Activated CD4-positive, alpha-beta memory T cell treated with anti-CD3 and anti-CD28 coated beads for 36 hours (primary cell): Measurements from ENCODE around the gene EPS15. TPM values are rescaled to one million over a fixed set of nuclear protein-coding genes. Genes with fewer than 3 reads are reported as not detected.

Experiments used
- CTCF ChIA-PET: fragments of 350-600 bp; sonication (Branson Sonifier 250); formaldehyde crosslinking; loops from one replicate; lab custom pipeline; 2021; ENCODE audit warnings: antibody characterized with exemption, inconsistent platforms; lab: Charles Lee
- POLR2A ChIA-PET: fragments of 350-600 bp; sonication (Branson Sonifier 250); formaldehyde crosslinking; loops from one replicate; lab custom pipeline; 2021; ENCODE audit warnings: antibody characterized with exemption; lab: Charles Lee
- DNase-seq: peaks from one replicate; pipeline ENCODE4 v3.0.0-alpha.2; 2020
- H3K27ac Mint-ChIP-seq: one replicate; pipeline ENCODE4 v1.8.0; 2021; ENCODE audit warnings: mixed read lengths
- H3K27me3 Mint-ChIP-seq: one replicate; pipeline ENCODE4 v1.8.0; 2021; ENCODE audit warnings: mixed read lengths
- H3K36me3 Mint-ChIP-seq: one replicate; pipeline ENCODE4 v1.8.0; 2021; ENCODE audit warnings: mixed read lengths
- H3K4me1 Mint-ChIP-seq: one replicate; pipeline ENCODE4 v1.8.0; 2021; ENCODE audit warnings: low read depth, mixed read lengths
- H3K4me3 Mint-ChIP-seq: one replicate; pipeline ENCODE4 v1.8.0; 2021; ENCODE audit warnings: mild to moderate bottlenecking, mixed read lengths
- H3K9me3 Mint-ChIP-seq: one replicate; pipeline ENCODE4 v1.8.0; 2021; ENCODE audit warnings: mixed read lengths
- intact Hi-C: fragments of 100-400 bp; cut with micrococcal nuclease; formaldehyde crosslinking; loops from one replicate; pipeline ENCODE4 v1.15.1; 2023
- total RNA-seq, 2 experiments: library from RNA; stranded (reverse); gene quantifications; one replicate each; pipeline ENCODE4 v1.2.3, GENCODE V29; 2021

EPS15 gene
- total RNA-seq, 2 experiments from 2014 or later: 69.5 to 69.6 TPM

DNA sequence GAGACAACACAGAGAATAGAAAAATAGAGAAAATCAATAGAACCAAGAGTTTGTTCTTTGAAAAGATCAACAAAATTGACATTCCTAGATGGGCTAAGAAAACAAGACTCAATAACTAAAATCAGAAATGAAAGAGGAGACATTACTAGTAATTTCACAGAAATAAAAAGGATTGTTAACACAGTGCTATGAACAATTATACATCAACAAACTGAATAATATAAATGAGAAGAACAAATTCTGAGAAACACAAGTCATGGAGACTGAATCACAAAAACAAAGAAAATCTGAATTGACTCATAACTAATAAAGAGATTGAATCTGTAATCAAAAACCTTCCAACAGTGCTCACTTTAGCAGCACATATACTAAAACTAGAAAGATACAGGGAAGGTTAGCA is 137.1 kb downstream of the EPS15 start:
- ChIA-PET CTCF (no interaction called here), POLR2A (no interaction called here)
- Mint-ChIP-seq H3K27me3 (no peaks in the 10 kb centered on the region), H3K4me1 (peaks cover 7% of the 10 kb centered on the region), H3K36me3 (peaks cover 51% of the 10 kb centered on the region), H3K27ac (peak overlapping the region; percentile 62), H3K9me3 (peaks cover 16% of the 10 kb centered on the region), H3K4me3 (no peak overlapping the region)
- intact Hi-C loops: no loop called here
- no peak for DNase-seq

DNA sequence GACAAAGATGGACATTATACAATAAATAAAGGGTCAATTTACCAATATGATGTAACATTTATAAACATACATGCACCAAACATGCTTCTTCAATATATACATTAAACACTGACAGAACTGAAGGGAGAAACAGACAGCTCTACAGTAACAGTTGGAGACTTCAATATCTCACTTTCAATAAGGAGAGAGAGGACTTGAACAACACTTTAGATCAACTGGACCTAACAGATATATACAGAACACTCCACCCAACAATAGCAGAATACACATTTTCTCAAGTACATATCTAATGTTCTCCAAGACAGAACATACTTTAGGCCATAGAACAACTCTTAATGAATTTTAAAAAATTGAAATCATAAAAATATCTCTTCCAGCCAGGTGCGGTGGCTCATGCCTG is 138.1 kb downstream of the EPS15 start:
- Mint-ChIP-seq H3K27ac (no peak overlapping the region), H3K4me3 (no peak overlapping the region), H3K36me3 (peaks cover 45% of the 10 kb centered on the region), H3K4me1 (peaks cover 7% of the 10 kb centered on the region), H3K27me3 (no peaks in the 10 kb centered on the region), H3K9me3 (peaks cover 10% of the 10 kb centered on the region)
- ChIA-PET CTCF (no interaction called here), POLR2A (no interaction called here)
- intact Hi-C loops: no loop called here
- no peak for DNase-seq

DNA sequence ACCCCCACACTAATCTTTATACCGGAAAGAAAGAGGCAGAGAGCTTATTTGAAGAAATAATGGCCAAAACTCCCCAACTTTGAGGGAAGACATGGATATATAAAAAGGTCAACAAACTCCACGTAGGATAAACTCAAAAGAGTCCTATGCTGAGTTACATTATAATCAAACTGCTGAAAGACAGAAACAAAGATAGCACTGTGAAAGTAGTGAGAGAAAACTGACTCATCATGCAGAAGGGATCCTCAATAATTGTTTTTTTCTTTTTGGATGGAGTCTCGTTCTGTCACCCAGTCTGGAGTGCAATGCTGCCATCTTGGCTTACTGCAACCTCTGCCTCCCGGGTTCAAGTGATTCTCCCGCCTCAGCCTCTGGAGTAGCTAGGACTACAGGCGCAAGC is 140.2 kb downstream of the EPS15 start:
- ChIA-PET POLR2A (no interaction called here), CTCF (no interaction called here)
- Mint-ChIP-seq H3K4me1 (peaks cover 7% of the 10 kb centered on the region), H3K36me3 (peaks cover 30% of the 10 kb centered on the region), H3K9me3 (peaks cover 5% of the 10 kb centered on the region), H3K27ac (no peak overlapping the region), H3K27me3 (no peaks in the 10 kb centered on the region), H3K4me3 (no peak overlapping the region)
- intact Hi-C loops: no loop called here
- DNase-seq: no peak

DNA sequence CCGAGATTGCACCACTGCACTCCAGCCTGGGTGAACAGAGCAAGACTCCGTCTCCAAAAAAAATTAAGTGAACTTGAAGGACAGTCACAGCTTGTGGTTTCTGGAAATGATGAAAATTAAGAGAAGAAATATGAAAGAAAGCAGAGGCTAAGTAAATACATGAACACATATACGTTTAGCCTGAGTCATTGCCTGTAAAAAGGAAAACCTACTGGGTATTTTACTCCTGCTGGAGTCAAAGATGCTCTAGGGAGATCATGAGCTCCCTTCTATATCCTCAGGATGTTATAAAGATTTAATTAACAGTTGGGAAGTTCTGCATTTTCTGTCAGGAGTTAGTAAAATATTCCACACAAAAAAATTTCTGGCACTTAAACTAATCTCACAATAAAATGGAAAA is 145.2 kb downstream of the EPS15 start:
- Mint-ChIP-seq H3K4me3 (no peak overlapping the region), H3K4me1 (no peaks in the 10 kb centered on the region), H3K36me3 (peaks cover 26% of the 10 kb centered on the region), H3K27ac (no peak overlapping the region), H3K27me3 (no peaks in the 10 kb centered on the region), H3K9me3 (no peaks in the 10 kb centered on the region)
- intact Hi-C loops: no loop called here
- ChIA-PET POLR2A (no interaction called here), CTCF (no interaction called here)
- no peak for DNase-seq

DNA sequence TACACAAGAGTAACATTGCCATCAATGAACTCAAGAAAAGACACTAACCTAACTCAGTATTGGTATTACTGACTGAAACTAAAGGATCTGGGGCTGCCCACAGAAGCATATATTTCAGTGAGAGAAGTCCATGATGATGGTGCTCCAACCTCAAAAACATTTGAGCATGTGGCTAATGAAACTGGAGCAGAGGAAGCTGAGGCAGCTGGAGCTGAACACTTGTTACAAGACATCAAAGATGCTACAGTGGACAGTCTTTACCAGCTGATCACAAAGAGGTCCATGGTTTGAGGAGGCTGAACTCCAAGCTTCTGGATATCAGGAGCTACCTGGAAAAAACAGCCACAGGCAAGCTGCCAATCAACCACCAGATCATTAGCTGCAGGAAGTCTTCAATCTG is 146.5 kb downstream of the EPS15 start:
- H3K9me3 Mint-ChIP-seq: no peaks in the 10 kb centered on the region
- no peaks in the 10 kb centered on the region for H3K4me1 Mint-ChIP-seq
- POLR2A ChIA-PET: no interaction called here
- no peak overlapping the region for H3K27ac Mint-ChIP-seq
- H3K27me3 Mint-ChIP-seq: no peaks in the 10 kb centered on the region
- H3K36me3 Mint-ChIP-seq: peaks cover 23% of the 10 kb centered on the region
- CTCF ChIA-PET: no interaction called here
- no peak for DNase-seq
- intact Hi-C loops: no loop called here
- no peak overlapping the region for H3K4me3 Mint-ChIP-seq

DNA sequence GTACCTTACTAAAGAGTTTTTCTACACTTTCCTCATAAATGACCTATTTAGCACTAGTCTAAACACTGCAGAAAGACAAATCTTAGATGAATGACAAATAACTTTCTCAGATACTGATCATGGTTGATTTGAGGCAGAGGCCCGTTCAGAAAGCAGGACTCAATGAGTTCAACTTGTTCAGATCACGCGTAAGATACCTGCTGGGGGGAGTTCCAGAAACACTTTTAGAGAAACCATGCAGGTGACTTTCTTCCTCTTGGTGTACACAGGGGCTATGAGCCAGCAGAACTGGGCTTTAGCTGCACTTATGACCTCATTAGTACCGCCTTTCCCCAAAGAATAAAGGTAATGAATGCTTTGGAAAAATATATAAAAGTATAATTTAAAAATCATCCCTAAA is 149.9 kb downstream of the EPS15 start:
- CTCF ChIA-PET: no interaction called here
- no peaks in the 10 kb centered on the region for H3K27me3 Mint-ChIP-seq
- no peak overlapping the region for H3K4me3 Mint-ChIP-seq
- H3K9me3 Mint-ChIP-seq: no peaks in the 10 kb centered on the region
- intact Hi-C loops: no loop called here
- DNase-seq: no peak
- H3K36me3 Mint-ChIP-seq: peaks cover 23% of the 10 kb centered on the region
- no peak overlapping the region for H3K27ac Mint-ChIP-seq
- no peaks in the 10 kb centered on the region for H3K4me1 Mint-ChIP-seq
- POLR2A ChIA-PET: no interaction called here

DNA sequence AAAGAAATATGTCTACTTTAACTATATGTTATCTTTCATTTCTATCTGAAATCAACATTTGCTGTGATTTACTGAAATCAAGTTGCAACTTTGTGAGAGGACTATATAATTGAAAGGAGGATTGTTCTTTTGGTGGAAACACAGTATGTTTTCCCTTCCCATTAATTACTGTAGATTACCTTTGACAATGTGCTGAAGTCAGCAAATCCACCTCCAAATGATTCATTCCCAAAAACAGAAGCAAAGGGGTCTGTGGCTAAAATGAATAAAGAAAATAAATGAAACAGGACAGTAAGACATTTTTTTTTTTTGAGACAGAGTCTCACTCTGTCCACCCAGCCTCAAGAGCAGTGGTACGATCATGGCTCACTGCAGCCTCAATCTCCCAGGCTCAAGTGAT is 153.3 kb downstream of the EPS15 start:
- no peak overlapping the region for H3K4me3 Mint-ChIP-seq
- H3K36me3 Mint-ChIP-seq: peaks cover 26% of the 10 kb centered on the region
- intact Hi-C loops: no loop called here
- ChIA-PET CTCF (no interaction called here), POLR2A (no interaction called here)
- DNase-seq: no peak
- H3K27ac Mint-ChIP-seq: no peak overlapping the region
- H3K27me3 Mint-ChIP-seq: no peaks in the 10 kb centered on the region
- H3K4me1 Mint-ChIP-seq: no peaks in the 10 kb centered on the region
- H3K9me3 Mint-ChIP-seq: no peaks in the 10 kb centered on the region

DNA sequence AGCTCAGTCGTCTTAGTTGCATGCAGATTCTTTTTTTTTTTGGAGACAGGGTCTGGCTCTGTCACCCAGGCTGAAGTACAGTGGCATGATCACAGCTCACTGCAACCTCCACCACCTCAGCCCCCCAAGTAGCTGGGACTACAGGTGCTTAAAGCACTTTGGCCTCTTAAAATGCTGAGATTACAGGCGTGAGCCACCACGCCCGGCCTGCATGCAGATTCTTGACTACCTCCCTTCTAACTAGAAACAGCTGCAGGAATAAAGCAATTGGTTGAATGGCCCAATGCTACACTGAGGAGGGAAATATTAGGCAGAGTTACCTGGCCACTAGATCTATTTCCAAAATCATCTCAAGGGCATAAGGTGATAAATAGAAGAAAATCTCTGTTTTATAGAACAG is 159.2 kb downstream of the EPS15 start:
- H3K36me3 Mint-ChIP-seq: peaks cover 37% of the 10 kb centered on the region
- ChIA-PET POLR2A (no interaction called here), CTCF (interaction anchor here (0.6 kb wide), 1 partner anchor 355 kb away, joined by 4 read pairs; no protein-coding TSS in a partner anchor)
- no peak overlapping the region for H3K4me3 Mint-ChIP-seq
- H3K27me3 Mint-ChIP-seq: no peaks in the 10 kb centered on the region
- no peak for DNase-seq
- H3K9me3 Mint-ChIP-seq: no peaks in the 10 kb centered on the region
- H3K27ac Mint-ChIP-seq: no peak overlapping the region
- intact Hi-C loops: no loop called here
- H3K4me1 Mint-ChIP-seq: no peaks in the 10 kb centered on the region

DNA sequence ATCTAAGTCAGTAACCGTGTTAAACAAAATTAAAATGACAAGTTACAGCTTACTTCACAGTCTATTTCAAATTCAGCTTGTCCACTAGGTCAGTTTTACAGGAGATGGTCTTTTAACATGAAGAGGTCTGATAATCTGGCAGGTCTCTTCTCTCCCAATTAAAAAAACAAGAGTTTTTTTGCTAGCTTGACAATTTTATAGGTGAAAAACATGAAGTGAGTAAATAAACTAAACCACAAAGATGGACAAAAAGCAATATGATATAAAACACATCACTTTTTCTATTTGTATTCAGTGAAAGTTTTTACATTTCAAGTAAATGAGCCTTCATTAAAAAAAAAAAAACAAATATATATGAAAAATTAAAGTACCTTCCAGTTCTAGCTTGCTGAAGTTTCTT is 163.7 kb downstream of the EPS15 start:
- Mint-ChIP-seq H3K9me3 (no peaks in the 10 kb centered on the region), H3K36me3 (peaks cover 17% of the 10 kb centered on the region), H3K27ac (no peak overlapping the region), H3K27me3 (no peaks in the 10 kb centered on the region), H3K4me1 (no peaks in the 10 kb centered on the region), H3K4me3 (no peak overlapping the region)
- POLR2A ChIA-PET: no interaction called here
- no peak for DNase-seq
- CTCF ChIA-PET: interaction anchor here (0.7 kb wide), 1 partner anchor 58 kb away, joined by 3 read pairs; no protein-coding TSS in a partner anchor
- intact Hi-C loops: no loop called here

DNA sequence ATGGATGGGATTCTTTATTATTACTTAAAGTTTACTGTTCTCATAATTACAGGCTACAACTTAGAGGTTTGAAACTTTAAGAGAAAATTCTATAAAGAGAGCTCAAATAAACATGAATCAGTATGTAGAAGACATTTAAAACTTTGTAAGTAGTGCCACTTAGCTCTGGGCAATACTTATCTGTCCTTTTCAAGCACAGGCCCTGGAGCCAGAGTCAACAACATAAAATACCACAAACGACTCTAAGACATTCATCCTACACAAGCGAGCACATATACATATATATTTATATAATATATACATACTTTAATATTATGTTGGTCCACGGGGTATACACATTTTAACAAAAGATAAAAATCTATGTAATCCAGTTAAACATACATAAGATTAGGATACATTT is 164.7 kb downstream of the EPS15 start:
- Mint-ChIP-seq H3K4me3 (no peak overlapping the region), H3K4me1 (no peaks in the 10 kb centered on the region), H3K27me3 (no peaks in the 10 kb centered on the region), H3K9me3 (no peaks in the 10 kb centered on the region), H3K27ac (no peak overlapping the region), H3K36me3 (peaks cover 13% of the 10 kb centered on the region)
- no peak for DNase-seq
- ChIA-PET POLR2A (no interaction called here), CTCF (interaction anchor here (0.9 kb wide), 1 partner anchor 10 kb away, joined by 3 read pairs; no protein-coding TSS in a partner anchor)
- intact Hi-C loops: no loop called here

DNA sequence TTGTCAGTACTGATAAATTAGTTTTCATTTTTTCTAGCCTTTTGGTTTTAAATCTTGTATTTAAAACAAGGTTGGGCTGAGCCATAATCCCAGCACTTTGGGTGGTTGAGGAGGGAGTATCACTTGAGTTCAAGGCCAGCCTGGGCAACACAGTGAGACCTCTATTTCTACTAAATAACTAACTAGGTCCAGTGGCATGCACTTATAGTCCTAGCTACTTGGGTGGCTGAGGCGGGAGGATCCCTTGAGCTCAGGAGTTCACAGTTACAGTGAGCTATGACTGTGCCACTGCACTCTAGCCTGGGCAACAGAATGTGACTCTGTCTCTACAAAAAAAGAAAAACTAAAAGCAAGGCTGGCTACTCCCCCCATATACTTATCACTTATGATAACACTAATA is 167.2 kb downstream of the EPS15 start:
- Mint-ChIP-seq H3K27ac (no peak overlapping the region), H3K27me3 (no peaks in the 10 kb centered on the region), H3K9me3 (no peaks in the 10 kb centered on the region), H3K4me3 (no peak overlapping the region), H3K4me1 (no peaks in the 10 kb centered on the region), H3K36me3 (peaks cover 13% of the 10 kb centered on the region)
- POLR2A ChIA-PET: no interaction called here
- intact Hi-C loops: no loop called here
- DNase-seq: no peak
- CTCF ChIA-PET: no interaction called here

DNA sequence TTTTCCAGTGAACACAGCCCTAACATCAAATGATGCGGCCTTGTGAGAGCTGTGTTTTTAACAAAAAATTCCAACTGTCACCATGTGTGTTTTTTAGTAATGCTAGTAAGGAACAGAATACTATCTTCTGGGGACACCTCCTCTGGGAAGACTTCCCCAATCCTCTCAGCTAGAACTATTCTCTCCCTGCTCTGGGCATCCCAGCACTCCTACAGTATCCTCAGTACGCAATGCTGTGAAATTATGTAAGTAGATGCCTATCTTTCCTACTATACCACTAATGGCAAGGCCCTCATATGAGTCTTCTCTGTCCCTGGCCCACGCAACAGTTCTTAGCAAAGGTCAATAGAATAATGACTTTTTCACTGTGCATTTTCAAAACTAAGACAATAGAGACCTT is 169.2 kb downstream of the EPS15 start:
- ChIA-PET POLR2A (no interaction called here), CTCF (no interaction called here)
- Mint-ChIP-seq H3K27ac (no peak overlapping the region), H3K4me3 (no peak overlapping the region), H3K36me3 (peaks cover under 1% of the 10 kb centered on the region), H3K4me1 (no peaks in the 10 kb centered on the region), H3K9me3 (no peaks in the 10 kb centered on the region), H3K27me3 (peaks cover 14% of the 10 kb centered on the region)
- no peak for DNase-seq
- intact Hi-C loops: no loop called here

DNA sequence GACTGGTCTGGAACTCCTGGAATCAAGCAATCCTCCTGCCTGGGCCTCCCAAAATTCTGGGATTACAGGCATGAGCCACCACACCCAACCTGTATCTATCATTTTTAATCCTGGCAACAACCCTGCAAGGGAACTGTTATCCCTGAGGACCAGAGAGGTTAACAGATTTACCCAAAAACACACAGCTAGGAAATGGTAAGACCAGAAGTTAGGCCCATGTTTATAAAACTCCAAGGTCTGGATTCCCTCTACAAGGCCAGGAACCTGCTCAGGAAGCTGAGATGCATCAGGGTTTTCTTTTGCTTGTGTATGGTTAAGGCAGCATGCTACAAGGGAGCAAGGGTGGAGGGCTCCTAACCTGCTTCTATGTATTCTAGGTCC is 170.9 kb downstream of the EPS15 start:
- intact Hi-C loops: no loop called here
- no peaks in the 10 kb centered on the region for H3K36me3 Mint-ChIP-seq
- no peaks in the 10 kb centered on the region for H3K4me1 Mint-ChIP-seq
- no peaks in the 10 kb centered on the region for H3K9me3 Mint-ChIP-seq
- no peak overlapping the region for H3K27ac Mint-ChIP-seq
- POLR2A ChIA-PET: no interaction called here
- H3K27me3 Mint-ChIP-seq: peaks cover 28% of the 10 kb centered on the region
- H3K4me3 Mint-ChIP-seq: no peak overlapping the region
- CTCF ChIA-PET: no interaction called here
- no peak for DNase-seq
